SK-N-MC (cell line): ENCODE measurements around the gene KDM4B.

Experiments used
- DNase-seq: peaks from one replicate; pipeline ENCODE4 v3.0.0-alpha.2; 2011; ENCODE audit warnings: low read depth, low spot score
- H3K27ac ChIP-seq: fragments of 200-600 bp; sonication (generic); 2 replicates; pipeline ENCODE4 v1.5.1; 2016; ENCODE audit warnings: mixed run types
- H3K36me3 ChIP-seq: fragments of 200-600 bp; sonication (generic); 2 replicates; pipeline ENCODE4 v1.6.1; 2017; ENCODE audit warnings: antibody characterized with exemption, low read length, mixed read lengths; ENCODE audit not compliant: insufficient read depth
- H3K4me3 ChIP-seq: fragments of 200-600 bp; sonication (generic); 2 replicates; pipeline ENCODE4 v1.5.1; 2016
- H3K9ac ChIP-seq: fragments of 200-600 bp; sonication (generic); 2 replicates; pipeline ENCODE4 v1.8.0; 2017; ENCODE audit warnings: mixed run types, mixed read lengths; ENCODE audit not compliant: insufficient read length
- H3K9me3 ChIP-seq: fragments of 200-600 bp; sonication (generic); 2 replicates; pipeline ENCODE4 v1.6.1; 2017; ENCODE audit warnings: low read depth, mild to moderate bottlenecking, antibody characterized with exemption, low read length, moderate library complexity, mixed read lengths
- EZH2 ChIP-seq: fragments of 200-600 bp; sonication (generic); IDR thresholded peaks from one replicate; pipeline ENCODE4 v1.6.1; 2017; ENCODE audit warnings: antibody characterized with exemption
- FOXP2 ChIP-seq: optimal IDR thresholded peaks from 2 replicates; pipeline ENCODE3; 2011; ENCODE audit warnings: mild to moderate bottlenecking, moderate library complexity; ENCODE audit not compliant: insufficient read depth; ENCODE audit errors: extremely low read length, control extremely low read depth
- POLR2AphosphoS5 ChIP-seq: IDR thresholded peaks from 2 replicates; pipeline ENCODE4 v1.6.1; 2012; ENCODE audit warnings: mild to moderate bottlenecking, low read depth, low read length, borderline replicate concordance

KDM4B gene

GRCh38 chr19:5079071-5079774 lies 110.3 kb downstream of the KDM4B start:
- Histone ChIP-seq H3K36me3 (no peaks in the 10 kb centered on the region), H3K4me3 (no peak overlapping the region), H3K9ac (no peak overlapping the region), H3K27ac (no peak overlapping the region), H3K9me3 (no peaks in the 10 kb centered on the region)
- TF ChIP-seq FOXP2 (no peak), EZH2 (no peak), POLR2AphosphoS5 (no peak)
- no peak for DNase-seq

- Histone ChIP-seq H3K9ac (no peak overlapping the region), H3K27ac (no peak overlapping the region), H3K36me3 (no peaks in the 10 kb centered on the region), H3K4me3 (no peak overlapping the region), H3K9me3 (no peaks in the 10 kb centered on the region)
- no peak for TF ChIP-seq FOXP2
- no peak for TF ChIP-seq POLR2AphosphoS5
- no peak for TF ChIP-seq EZH2
- DNase-seq: no peak
Measured at GRCh38 chr19:5080030-5080654, 111.2 kb downstream of the KDM4B start.

- TF ChIP-seq POLR2AphosphoS5 (no peak), FOXP2 (no peak), EZH2 (no peak)
- no peaks in the 10 kb centered on the region for H3K9me3 ChIP-seq
- H3K36me3 ChIP-seq: no peaks in the 10 kb centered on the region
- H3K9ac ChIP-seq: no peak overlapping the region
- H3K27ac ChIP-seq: no peak overlapping the region
- H3K4me3 ChIP-seq: no peak overlapping the region
- DNase-seq: no peak
Measured at GRCh38 chr19:5080809-5081208, 111.9 kb downstream of the KDM4B start.

GRCh38 chr19:5081443-5082161 lies 112.7 kb downstream of the KDM4B start:
- Histone ChIP-seq H3K27ac (no peak overlapping the region), H3K36me3 (no peaks in the 10 kb centered on the region), H3K4me3 (no peak overlapping the region), H3K9ac (no peak overlapping the region), H3K9me3 (no peaks in the 10 kb centered on the region)
- DNase-seq: no peak
- TF ChIP-seq FOXP2 (no peak), POLR2AphosphoS5 (no peak), EZH2 (no peak)

GRCh38 chr19:5083547-5083965 lies 114.6 kb downstream of the KDM4B start:
- Histone ChIP-seq H3K9me3 (no peaks in the 10 kb centered on the region), H3K27ac (no peak overlapping the region), H3K36me3 (no peaks in the 10 kb centered on the region)

GRCh38 chr19:5085566-5085965 lies 116.7 kb downstream of the KDM4B start:
- H3K9me3 ChIP-seq: no peaks in the 10 kb centered on the region
- H3K9ac ChIP-seq: no peak overlapping the region
- DNase-seq: no peak
- H3K27ac ChIP-seq: 0 out of 2 replicates have a peak overlapping the region, but pooled peaks have one; percentile 49
- TF ChIP-seq FOXP2 (no peak), EZH2 (no peak), POLR2AphosphoS5 (no peak)
- no peaks in the 10 kb centered on the region for H3K36me3 ChIP-seq
- no peak overlapping the region for H3K4me3 ChIP-seq

More at GRCh38 chr19:5083547-5083965, 114.6 kb downstream of the KDM4B start:
- Histone ChIP-seq H3K4me3 (no peak overlapping the region), H3K9ac (no peak overlapping the region)
- TF ChIP-seq FOXP2: no peak
- no peak for TF ChIP-seq EZH2
- TF ChIP-seq POLR2AphosphoS5: no peak
- no peak for DNase-seq

GRCh38 chr19:5086230-5086629 lies 117.3 kb downstream of the KDM4B start:
- Histone ChIP-seq H3K9ac (no peak overlapping the region), H3K27ac (no peak overlapping the region), H3K4me3 (no peak overlapping the region), H3K9me3 (no peaks in the 10 kb centered on the region), H3K36me3 (no peaks in the 10 kb centered on the region)
- no peak for DNase-seq
- TF ChIP-seq FOXP2 (no peak), POLR2AphosphoS5 (no peak), EZH2 (no peak)

GRCh38 chr19:5086725-5087439 lies 118.0 kb downstream of the KDM4B start:
- H3K4me3 ChIP-seq: no peak overlapping the region
- H3K9ac ChIP-seq: no peak overlapping the region
- no peak overlapping the region for H3K27ac ChIP-seq
- H3K9me3 ChIP-seq: no peaks in the 10 kb centered on the region
- TF ChIP-seq POLR2AphosphoS5 (no peak), FOXP2 (no peak), EZH2 (no peak)
- no peaks in the 10 kb centered on the region for H3K36me3 ChIP-seq
- no peak for DNase-seq
